GM12892 (cell line): Measurements from ENCODE around the gene KCNIP4.

Source experiments
- POLR2A ChIP-seq: IDR thresholded peaks from 2 replicates; pipeline ENCODE4 v1.6.1; 2011; ENCODE audit warnings: low read depth, low read length, control low read depth
- POLR2AphosphoS5 ChIP-seq: IDR thresholded peaks from 2 replicates; pipeline ENCODE4 v1.6.1; 2011; ENCODE audit warnings: low read depth, low read length, control low read depth

DNA sequence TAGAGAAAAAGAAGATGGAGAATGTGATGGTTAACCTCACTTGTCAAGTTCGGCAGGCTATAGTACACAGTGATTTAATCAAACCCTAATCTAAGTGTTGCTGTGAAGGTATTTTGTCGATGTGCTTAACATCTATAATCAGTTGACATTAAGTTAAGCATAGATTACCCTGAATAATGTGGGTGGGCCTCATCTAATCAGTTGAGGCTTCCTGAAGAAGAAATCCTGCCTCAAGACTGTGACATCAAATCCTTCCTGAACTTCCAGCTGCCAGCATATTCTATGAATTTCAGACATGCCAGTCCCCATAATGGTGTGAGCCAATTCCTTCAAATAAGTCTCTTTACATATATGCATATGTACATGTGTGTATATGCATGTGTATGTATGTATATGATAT, 1066.9 kb downstream of the KCNIP4 start:
- no peak for TF ChIP-seq POLR2A
- TF ChIP-seq POLR2AphosphoS5, result no peak
